Keratinocyte (primary cell): ENCODE results near the gene CCR5AS.

Source experiments
- DNase-seq: peaks from one replicate; pipeline ENCODE4 v3.0.0-alpha.2; 2011; ENCODE audit warnings: low read depth, missing footprints, low spot score
- FAIRE-seq: peaks from 2 replicates; lab custom pipeline; 2011; peaks lifted over from hg19 to GRCh38; lab: Jason Lieb, UNC
- H2AFZ ChIP-seq: 2 replicates; pipeline ENCODE4 v1.6.0; 2012; ENCODE audit warnings: low read length, control low read depth, inconsistent platforms; ENCODE audit not compliant: control insufficient read depth
- H3K27ac ChIP-seq: 2 replicates; pipeline ENCODE4 v1.5.1; 2011; ENCODE audit warnings: low read length; ENCODE audit not compliant: control insufficient read depth, insufficient read depth
- H3K27me3 ChIP-seq: 3 replicates; pipeline ENCODE4 v1.6.0; 2011; ENCODE audit warnings: low read length; ENCODE audit not compliant: control insufficient read depth, insufficient read depth; ENCODE audit errors: extremely low read depth
- H3K36me3 ChIP-seq, 2 experiments: 2 replicates in 1 of 2; 3 replicates in 1 of 2; pipeline ENCODE4 v1.5.1; 2011; ENCODE audit warnings: low read length in 2 of 2, mild to moderate bottlenecking in 1 of 2; ENCODE audit not compliant: control insufficient read depth in 2 of 2, insufficient read depth in 2 of 2; ENCODE audit errors: extremely low read depth in 1 of 2
- H3K4me1 ChIP-seq: 3 replicates; pipeline ENCODE4 v1.5.1; 2011; ENCODE audit warnings: low read length; ENCODE audit not compliant: control insufficient read depth, insufficient read depth; ENCODE audit errors: extremely low read depth
- H3K4me2 ChIP-seq: 3 replicates; pipeline ENCODE4 v1.6.0; 2011; ENCODE audit warnings: low read depth, low read length; ENCODE audit not compliant: control insufficient read depth, insufficient read depth; ENCODE audit errors: extremely low read depth
- H3K4me3 ChIP-seq, 3 experiments: fragments of 200-600 bp in 1 of 3; sonication (generic) in 1 of 3; 2 replicates in 2 of 3; 3 replicates in 1 of 3; pipeline ENCODE4 v1.5.1; 2011 to 2016; ENCODE audit warnings: low read length in 3 of 3, mild to moderate bottlenecking in 3 of 3, control low read depth in 2 of 3, inconsistent platforms in 1 of 3, low read depth in 1 of 3, mixed read lengths in 1 of 3, mixed run types in 1 of 3, moderate library complexity in 1 of 3; ENCODE audit not compliant: control insufficient read depth in 2 of 3, insufficient read depth in 2 of 3; ENCODE audit errors: extremely low read depth in 1 of 3
- H3K79me2 ChIP-seq: 2 replicates; pipeline ENCODE4 v1.6.0; 2012; ENCODE audit warnings: low read length; ENCODE audit not compliant: control insufficient read depth, insufficient read depth
- H3K9ac ChIP-seq: 3 replicates; pipeline ENCODE4 v1.6.0; 2011; ENCODE audit warnings: low read length; ENCODE audit not compliant: control insufficient read depth, insufficient read depth; ENCODE audit errors: extremely low read depth
- H3K9me1 ChIP-seq: 3 replicates; pipeline ENCODE4 v1.6.0; 2011; ENCODE audit warnings: low read length; ENCODE audit not compliant: control insufficient read depth, insufficient read depth; ENCODE audit errors: extremely low read depth
- H3K9me3 ChIP-seq: 2 replicates; pipeline ENCODE4 v1.5.1; 2012; ENCODE audit warnings: low read depth, low read length; ENCODE audit not compliant: control insufficient read depth
- H4K20me1 ChIP-seq: 3 replicates; pipeline ENCODE4 v1.6.0; 2011; ENCODE audit warnings: low read length; ENCODE audit not compliant: control insufficient read depth, insufficient read depth; ENCODE audit errors: extremely low read depth
- EZH2 ChIP-seq: IDR thresholded peaks from one replicate; pipeline ENCODE4 v1.6.1; 2012; ENCODE audit warnings: inconsistent platforms, mild to moderate bottlenecking, low read length, moderate library complexity
- dilution Hi-C: fragments of 300-500 bp; cut with MboI; formaldehyde crosslinking; loops from one replicate; pipeline ENCODE4 v1.7.0; 2020; ENCODE audit warnings: low sequenced_read_pairs; ENCODE audit not compliant: extremely low pct_ligation_motif_present
- TF ChIP-seq, protein P1 (sequence below), 3 experiments: IDR thresholded peaks in 1 of 3; conservative IDR thresholded peaks in 1 of 3; optimal IDR thresholded peaks in 1 of 3; 2 replicates in 2 of 3; 3 replicates in 1 of 3; pipeline versions ENCODE3 to v1.5.1; 2011; ENCODE audit warnings: low read length in 3 of 3, mild to moderate bottlenecking in 3 of 3, moderate library complexity in 2 of 3, control low read depth in 1 of 3, inconsistent platforms in 1 of 3; ENCODE audit not compliant: insufficient read depth in 2 of 3; ENCODE audit errors: extremely low read depth in 1 of 3

CCR5AS gene

DNA sequence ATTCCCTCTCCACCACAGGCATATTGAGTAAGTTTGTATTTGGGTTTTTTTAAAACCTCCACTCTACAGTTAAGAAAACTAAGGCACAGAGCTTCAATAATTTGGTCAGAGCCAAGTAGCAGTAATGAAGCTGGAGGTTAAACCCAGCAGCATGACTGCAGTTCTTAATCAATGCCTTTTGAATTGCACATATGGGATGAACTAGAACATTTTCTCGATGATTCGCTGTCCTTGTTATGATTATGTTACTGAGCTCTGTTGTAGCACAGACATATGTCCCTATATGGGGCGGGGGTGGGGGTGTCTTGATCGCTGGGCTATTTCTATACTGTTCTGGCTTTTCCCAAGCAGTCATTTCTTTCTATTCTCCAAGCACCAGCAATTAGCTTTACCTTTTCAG is 37.7 kb downstream of the CCR5AS start:
- H3K9me3 ChIP-seq: no peaks in the 10 kb centered on the region
- dilution Hi-C loops: no loop called here
- no peaks in the 10 kb centered on the region for H3K79me2 ChIP-seq
- no peak overlapping the region for H3K9ac ChIP-seq
- no peaks in the 10 kb centered on the region for H3K27me3 ChIP-seq
- no peaks in the 10 kb centered on the region for H4K20me1 ChIP-seq
- DNase-seq (no peak), FAIRE-seq (no peak)
- H3K4me3 ChIP-seq: no peak overlapping the region
- no peak overlapping the region for H3K4me2 ChIP-seq
- H2AFZ ChIP-seq: no peak overlapping the region
- no peaks in the 10 kb centered on the region for H3K9me1 ChIP-seq
- peaks cover 4% of the 10 kb centered on the region for H3K4me1 ChIP-seq
- no peak overlapping the region for H3K27ac ChIP-seq
- no peaks in the 10 kb centered on the region for H3K36me3 ChIP-seq
- TF ChIP-seq, protein P1, sequence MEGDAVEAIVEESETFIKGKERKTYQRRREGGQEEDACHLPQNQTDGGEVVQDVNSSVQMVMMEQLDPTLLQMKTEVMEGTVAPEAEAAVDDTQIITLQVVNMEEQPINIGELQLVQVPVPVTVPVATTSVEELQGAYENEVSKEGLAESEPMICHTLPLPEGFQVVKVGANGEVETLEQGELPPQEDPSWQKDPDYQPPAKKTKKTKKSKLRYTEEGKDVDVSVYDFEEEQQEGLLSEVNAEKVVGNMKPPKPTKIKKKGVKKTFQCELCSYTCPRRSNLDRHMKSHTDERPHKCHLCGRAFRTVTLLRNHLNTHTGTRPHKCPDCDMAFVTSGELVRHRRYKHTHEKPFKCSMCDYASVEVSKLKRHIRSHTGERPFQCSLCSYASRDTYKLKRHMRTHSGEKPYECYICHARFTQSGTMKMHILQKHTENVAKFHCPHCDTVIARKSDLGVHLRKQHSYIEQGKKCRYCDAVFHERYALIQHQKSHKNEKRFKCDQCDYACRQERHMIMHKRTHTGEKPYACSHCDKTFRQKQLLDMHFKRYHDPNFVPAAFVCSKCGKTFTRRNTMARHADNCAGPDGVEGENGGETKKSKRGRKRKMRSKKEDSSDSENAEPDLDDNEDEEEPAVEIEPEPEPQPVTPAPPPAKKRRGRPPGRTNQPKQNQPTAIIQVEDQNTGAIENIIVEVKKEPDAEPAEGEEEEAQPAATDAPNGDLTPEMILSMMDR (optimal IDR thresholded peaks at IDR 0.05 in 1 of 3, IDR thresholded peaks at IDR 0.05 in 1 of 3, conservative IDR thresholded peaks at IDR 0.05 in 1 of 3; ENCODE audit: extremely low read depth in 1 of 3, insufficient read depth in 2 of 3, low read length in 3 of 3): no peak
- no peak for TF ChIP-seq EZH2

DNA sequence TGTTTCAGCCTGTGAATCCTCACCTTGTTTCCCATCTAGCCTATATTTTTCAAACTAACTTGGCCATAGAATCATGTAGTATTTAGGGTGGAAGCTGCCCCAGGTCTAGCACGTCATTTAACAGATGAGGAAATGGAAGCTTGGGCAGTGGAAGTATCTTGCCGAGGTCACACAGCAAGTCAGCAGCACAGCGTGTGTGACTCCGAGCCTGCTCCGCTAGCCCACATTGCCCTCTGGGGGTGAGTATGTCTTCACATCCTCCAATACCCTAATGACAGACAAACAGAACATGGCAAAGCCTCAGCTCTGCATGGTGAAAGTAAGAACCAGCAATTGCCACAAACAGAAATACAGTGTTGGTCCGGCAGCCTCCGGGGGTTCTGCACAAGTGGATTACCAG is 38.3 kb downstream of the CCR5AS start:
- Histone ChIP-seq H3K9me1 (no peaks in the 10 kb centered on the region), H3K27ac (no peak overlapping the region), H3K4me2 (no peak overlapping the region), H3K36me3 (no peaks in the 10 kb centered on the region), H4K20me1 (no peaks in the 10 kb centered on the region), H3K9me3 (no peaks in the 10 kb centered on the region), H2AFZ (no peak overlapping the region), H3K4me3 (no peak overlapping the region), H3K79me2 (no peaks in the 10 kb centered on the region), H3K4me1 (peaks cover 4% of the 10 kb centered on the region), H3K27me3 (no peaks in the 10 kb centered on the region), H3K9ac (no peak overlapping the region)
- FAIRE-seq (peak; percentile 36), DNase-seq (no peak)
- dilution Hi-C loops: no loop called here
- TF ChIP-seq EZH2: no peak
- TF ChIP-seq, protein P1 (optimal IDR thresholded peaks at IDR 0.05 in 1 of 3, IDR thresholded peaks at IDR 0.05 in 1 of 3, conservative IDR thresholded peaks at IDR 0.05 in 1 of 3; ENCODE audit: extremely low read depth in 1 of 3, insufficient read depth in 2 of 3, low read length in 3 of 3): peak in 2 of 3 experiments; percentile 13 to 77
